ENCODE measurements around the gene SLC1A3.
"Not testable (repeated sequence)": the region's sequence is repeated elsewhere in the genome, so short reads cannot be mapped to it uniquely, and the experiment has no call there.

Gene SLC1A3

DNA sequence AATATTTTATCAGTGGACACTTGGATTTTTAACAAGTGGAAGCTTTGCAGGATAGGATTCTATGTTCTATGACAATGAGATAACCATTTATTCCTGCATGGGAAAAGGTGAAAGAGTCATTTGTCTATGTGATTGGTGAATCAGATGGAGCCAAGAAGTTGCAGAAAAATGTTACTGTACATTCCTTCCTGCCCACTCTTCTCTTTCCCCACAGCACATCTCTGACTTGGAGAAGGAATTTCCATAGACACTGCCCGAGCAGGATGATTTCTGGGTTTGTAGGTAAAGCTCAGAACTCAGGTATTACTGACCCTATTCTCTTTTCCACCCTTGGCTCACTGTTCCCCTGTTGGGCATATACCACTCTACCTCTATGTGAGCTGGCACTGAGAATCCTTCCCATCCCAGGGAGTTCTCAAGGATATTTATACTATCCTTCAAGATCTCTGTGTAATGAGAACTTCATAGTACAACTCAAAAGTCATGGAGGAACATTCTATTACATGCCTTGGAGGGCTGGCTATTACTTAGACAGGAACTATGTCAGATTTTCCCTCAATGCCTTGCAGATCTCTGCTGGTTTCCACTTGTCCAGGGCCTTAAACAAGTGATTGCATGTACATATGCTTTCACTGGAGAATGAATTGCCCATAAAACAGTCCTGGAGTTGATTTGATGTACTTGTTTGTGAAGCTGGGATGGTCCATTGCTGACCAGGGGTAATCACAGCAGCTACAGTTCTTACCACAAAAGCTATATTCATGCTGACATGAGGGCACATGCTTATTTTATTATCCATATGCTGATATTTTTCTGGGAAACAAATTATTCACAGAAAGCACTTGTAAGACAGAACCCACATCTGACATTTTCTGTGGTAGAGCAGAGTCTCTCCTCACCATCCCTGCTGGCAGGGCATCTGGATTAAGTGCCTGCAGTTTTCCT, 24.1 kb downstream of the SLC1A3 start:
- FAIRE-seq: no peak
- no peak for DNase-seq (ENCODE audit: low spot score)

- no peak for FAIRE-seq
- DNase-seq (ENCODE audit: low spot score): no peak
Observed at GRCh38 chr5:36631154-36631553, 24.7 kb downstream of the SLC1A3 start.

DNA sequence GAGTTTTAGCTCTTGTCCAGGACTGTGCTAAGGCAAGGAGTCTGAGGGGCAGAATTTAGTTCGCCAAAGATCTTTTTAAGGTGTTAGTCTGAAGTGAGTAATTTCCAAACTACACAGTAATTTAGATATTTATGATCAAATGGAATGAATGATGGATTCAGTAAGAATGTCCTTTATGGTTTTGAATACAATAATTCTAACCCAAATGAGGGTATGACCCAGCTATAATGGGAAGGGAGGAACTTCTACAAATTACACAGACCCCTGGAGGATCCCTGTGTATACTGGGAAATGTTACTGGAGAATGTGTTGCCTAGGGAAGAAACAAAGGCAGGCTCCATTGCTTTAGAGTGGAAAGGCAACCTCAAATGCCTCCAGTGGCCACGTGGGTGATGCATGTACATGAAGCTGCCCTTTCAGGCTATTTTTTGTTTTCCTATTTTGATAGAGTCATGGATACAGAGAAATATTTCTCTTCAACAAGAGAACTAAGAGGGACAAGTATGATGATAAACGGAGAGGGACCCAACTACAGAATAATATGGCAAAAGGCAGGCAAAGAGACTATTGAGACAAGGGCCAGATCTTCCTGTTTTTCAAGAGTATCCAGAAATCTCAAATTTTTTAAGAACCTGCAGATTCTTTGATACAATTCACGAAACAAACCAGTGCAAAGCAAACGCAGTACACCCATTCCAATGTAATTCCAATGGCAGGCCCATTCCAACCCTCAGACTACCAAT, 25.4 kb downstream of the SLC1A3 start:
- DNase-seq (ENCODE audit: low spot score) (no peak), FAIRE-seq (no peak)

GRCh38 chr5:36632363-36632664, 25.9 kb downstream of the SLC1A3 start:
- no peak for DNase-seq (ENCODE audit: low spot score)

DNA sequence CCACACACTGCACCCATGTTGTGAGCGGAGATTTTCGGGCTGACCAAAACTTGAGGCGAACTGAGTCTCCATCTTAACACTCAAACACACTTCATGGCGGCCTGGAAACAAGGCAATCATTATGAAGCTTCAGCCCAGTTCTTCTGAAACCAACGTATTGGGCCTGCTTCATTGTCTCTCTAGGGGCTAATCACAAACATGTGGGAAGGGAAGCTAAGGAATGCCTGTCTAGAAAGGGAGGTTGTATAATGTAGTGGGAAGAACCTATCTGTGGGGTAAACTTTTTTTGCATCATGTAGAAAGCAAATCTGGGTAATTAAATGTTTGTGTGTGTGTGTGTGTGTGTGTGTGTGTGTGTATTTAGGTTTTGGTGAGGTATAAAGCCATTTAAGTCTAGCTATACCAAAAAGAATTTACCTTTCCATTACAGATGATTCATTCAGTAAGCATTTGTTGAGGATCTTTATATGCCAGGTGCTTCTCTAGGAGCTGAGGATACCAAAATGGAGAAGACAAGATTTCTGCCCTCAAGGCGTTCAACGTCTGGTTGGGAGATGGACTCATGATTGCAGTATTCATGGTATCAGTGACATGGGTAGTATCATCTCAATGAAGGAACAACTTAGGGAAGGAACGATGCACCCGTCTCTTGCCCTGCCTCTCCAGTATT, 29.4 kb downstream of the SLC1A3 start:
- DNase-seq (ENCODE audit: low spot score) (no peak), FAIRE-seq (no peak)

More at GRCh38 chr5:36632363-36632664, 25.9 kb downstream of the SLC1A3 start:
- FAIRE-seq: no peak

GRCh38 chr5:36637101-36637500, 30.7 kb downstream of the SLC1A3 start:
- DNase-seq (ENCODE audit: low spot score): no peak
- no peak for FAIRE-seq

DNA sequence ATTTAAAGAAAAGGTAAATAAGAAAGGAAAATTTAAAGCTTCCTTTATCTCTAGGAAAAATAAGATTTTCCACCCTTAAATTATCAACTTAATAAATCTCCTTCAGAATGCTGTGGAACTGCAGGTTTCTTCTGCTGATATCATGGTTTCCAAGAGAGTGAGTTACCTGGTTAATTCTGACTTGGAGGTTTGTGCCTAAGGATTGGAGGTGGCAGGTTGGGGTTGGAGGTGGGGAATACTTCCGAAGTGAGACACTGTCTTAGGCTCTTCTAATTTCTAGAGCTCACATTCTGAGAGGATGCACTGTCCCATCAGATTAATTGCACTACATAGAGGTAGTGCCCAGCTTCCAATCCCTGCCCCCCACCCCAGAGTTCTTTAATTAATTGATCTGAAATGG, 31.1 kb downstream of the SLC1A3 start:
- DNase-seq (ENCODE audit: low spot score) (no peak), FAIRE-seq (no peak)

DNA sequence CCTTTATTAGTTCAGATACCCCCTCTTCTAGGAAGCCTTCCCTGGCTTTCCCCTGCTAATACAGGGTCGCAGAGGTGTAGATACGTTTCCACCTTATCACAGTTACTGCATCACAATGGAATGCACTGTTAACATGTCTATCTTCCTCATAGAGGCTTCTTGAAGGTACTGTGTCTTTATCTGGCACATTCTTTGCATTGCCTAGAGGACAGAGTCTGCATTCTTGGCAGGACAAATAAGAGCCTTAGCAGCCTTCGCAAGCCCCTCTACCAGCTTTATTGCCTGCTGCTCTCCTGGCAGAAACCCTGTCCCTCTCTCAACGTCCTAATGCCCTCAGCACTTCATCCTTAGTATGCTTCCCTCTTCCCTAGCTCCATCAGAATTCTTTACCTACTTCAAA, 31.6 kb downstream of the SLC1A3 start:
- DNase-seq (ENCODE audit: low spot score) (peak; percentile 20), FAIRE-seq (no peak)

DNA sequence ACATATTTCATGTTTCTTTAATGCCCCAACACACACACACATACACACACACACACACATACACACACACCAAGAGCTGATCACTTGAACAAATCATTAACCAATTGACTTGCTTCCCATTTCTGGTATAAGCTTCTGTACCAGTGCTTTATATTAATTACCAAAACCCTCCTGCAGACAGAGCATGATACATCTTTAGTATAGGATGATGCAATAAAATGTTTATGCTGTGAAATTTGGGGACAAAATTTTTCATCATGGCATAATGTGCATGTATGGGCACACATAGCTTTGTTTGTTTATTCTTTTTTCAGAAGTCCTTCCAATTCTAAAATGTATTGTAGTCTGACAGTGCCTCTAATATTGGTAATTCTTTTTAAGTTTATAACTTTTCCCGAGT, 34.5 kb downstream of the SLC1A3 start:
- no peak for FAIRE-seq
- no peak for DNase-seq (ENCODE audit: low spot score)

DNA sequence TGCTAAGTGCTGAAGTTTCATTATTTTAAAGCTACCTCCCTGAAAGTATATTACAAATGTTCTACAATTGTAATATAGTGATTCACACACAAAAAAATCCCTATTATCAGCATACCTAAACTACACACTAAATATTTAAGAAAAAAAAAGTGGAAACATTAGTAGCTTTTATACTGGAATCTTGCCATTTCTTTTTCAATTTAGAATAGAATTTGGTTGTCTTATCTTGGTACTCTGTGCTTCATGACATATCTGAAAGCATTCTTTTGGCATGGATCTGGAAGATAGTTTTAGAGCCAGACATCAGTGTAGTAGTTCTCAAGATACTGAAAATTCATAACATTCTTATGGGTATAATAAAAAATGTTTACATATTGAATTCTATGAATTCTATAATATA, 35.0 kb downstream of the SLC1A3 start:
- DNase-seq (ENCODE audit: low spot score) (no peak), FAIRE-seq (no peak)

DNA sequence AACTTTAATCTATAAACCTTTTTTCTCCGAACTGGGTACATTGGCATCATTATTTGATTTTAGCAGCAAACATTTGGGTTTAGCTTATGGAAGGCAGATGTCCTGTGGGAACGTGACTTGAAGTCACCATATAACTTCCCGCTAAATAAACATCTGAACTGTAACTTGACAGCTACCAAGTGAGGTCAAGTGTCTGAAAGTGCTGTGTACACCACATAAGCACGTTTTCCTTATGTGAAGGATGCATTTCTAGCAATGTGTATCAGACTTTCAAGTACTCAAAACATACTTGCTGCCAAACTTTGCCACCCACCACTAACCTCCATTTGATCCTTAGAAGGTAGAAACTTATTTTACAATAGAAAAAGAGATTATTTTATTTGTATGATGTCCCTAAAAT, 35.7 kb downstream of the SLC1A3 start:
- DNase-seq (ENCODE audit: low spot score) (no peak), FAIRE-seq (no peak)

DNA sequence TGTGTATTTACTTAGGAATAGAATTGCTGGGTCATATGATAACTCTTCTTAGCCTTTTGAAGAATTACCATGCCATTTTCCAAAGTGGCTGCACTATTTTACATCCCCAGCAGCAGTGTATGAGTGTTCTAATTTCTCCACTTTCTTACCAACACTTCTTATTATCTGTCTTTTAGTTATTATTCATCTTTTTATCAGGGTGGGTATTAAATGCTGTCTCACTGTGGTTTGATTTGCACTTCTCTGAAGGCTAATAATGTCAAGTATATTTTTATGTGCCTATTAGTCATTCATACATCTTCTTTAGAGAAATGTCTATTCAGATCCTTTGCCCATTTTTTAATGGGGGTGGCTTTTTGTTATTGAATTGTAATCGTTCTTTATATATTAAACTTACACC, 36.8 kb downstream of the SLC1A3 start:
- DNase-seq (ENCODE audit: low spot score): no peak
- FAIRE-seq: no peak

DNA sequence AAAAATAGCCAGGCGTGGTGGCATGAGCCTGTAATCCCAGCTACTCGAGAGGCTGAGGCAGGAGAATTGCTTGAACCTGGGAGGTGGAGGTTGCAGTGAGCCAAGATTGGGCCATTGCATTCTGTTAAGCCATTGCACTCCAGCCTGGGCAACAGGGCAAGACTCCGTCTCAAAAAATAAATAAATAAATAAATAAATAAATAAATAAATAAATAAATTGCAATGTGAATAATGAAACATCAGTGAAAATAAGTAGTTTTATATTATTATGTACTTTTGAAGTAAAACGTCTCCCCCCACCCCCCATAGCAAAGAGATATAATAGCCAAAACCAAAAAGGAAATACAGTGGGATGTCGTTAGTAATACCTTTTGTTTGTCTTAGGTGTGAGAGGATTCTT, 37.4 kb downstream of the SLC1A3 start:
- DNase-seq (ENCODE audit: low spot score); FAIRE-seq: not testable (repeated sequence)

- FAIRE-seq (no peak), DNase-seq (ENCODE audit: low spot score) (peak; percentile 51)
Observed at GRCh38 chr5:36644727-36645126, 38.3 kb downstream of the SLC1A3 start.

DNA sequence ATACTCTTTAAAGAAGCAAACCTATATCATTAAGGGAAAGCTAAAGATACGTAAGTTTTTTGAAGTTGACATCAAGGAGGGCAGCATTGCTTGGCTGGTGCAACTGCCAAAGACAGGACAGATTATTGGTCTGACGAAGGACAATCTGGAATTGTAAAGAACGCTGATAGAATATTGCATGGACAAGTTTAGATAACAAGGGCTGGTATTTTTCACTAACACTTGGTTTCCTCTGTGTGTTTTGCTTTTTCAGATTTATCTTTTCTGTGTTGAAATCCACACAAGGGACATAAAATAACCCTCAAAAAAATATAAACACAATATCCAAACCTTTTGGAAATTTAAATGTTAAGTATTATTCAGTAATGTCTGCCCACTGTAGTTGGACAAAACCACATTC, 39.7 kb downstream of the SLC1A3 start:
- DNase-seq (ENCODE audit: low spot score) (no peak), FAIRE-seq (no peak)

DNA sequence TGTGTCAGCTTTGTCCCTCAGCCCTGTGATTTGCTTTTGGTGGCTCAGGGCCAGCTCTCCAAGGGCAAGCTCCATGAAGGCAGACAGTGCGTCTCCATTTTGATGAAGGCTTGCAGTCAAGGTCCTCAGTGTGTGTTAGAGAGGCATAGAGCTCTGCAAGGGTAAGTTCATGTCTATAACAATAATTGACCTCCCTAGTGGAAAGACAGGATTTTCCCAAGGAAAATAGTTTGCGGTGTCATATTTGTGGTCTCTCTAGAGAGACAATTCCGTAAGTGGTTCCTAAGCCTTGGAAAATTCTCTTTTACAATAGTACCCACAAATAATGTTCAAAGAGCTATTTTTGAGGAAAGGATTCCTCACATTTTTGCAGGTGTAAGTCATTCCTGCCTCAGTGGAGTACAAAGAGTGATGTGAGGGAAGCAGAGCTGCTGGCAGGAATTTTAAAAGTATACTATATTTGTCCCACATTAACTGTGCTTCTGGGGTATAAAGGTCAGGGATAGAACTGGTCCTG, 40.2 kb downstream of the SLC1A3 start:
- peak; percentile 71 for DNase-seq (ENCODE audit: low spot score)
- FAIRE-seq: peak; percentile 78

GRCh38 chr5:36647046-36647445, 40.6 kb downstream of the SLC1A3 start:
- DNase-seq (ENCODE audit: low spot score) (no peak), FAIRE-seq (no peak)

- DNase-seq (ENCODE audit: low spot score): no peak
- no peak for FAIRE-seq
Observed at GRCh38 chr5:36648426-36648825, 42.0 kb downstream of the SLC1A3 start.

GRCh38 chr5:36651761-36652685, 45.6 kb downstream of the SLC1A3 start:
- FAIRE-seq: no peak
- no peak for DNase-seq (ENCODE audit: low spot score)

DNA sequence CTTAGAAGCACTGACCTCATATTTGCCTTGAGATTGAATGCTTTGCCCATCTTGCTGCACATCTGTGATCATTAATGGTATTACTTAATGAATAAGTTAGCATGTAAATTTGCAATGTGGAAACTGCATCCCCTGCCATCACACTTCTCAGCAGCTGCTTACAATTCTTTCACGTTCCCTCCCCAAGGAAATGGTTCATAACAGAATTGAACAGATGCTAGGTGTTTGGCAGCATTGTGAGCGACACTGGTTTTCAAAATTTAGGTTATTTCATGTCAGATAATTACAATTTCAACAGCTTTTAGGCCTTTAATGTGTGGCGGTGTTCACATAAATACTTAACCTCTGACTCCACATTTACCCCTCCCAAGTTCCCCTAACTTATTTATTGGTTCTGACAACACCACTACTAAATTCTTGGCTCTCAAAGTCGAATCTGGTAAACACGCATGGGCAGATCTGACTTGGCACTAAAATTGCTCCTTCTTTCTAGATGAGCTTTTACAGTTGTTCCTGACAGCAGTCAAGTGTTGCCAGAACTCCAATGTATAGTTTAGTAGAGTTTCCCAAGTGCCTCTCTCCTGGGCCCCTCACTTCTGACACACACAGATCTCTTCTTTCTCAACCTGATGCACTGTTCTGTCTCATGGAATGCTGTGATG, 46.8 kb downstream of the SLC1A3 start:
- DNase-seq (ENCODE audit: low spot score): no peak
- FAIRE-seq: no peak

Data from RCC 7860 (cell line).